H9 (cell line): ENCODE results near the gene TBC1D3G. TPM values are rescaled to one million over a fixed set of nuclear protein-coding genes. Genes with fewer than 3 reads are reported as not detected.
"Not testable (repeated sequence)": the region's sequence is repeated elsewhere in the genome, so short reads cannot be mapped to it uniquely, and the experiment has no call there.

Source experiments
- DNase-seq: peaks from one replicate; pipeline ENCODE4 v3.0.0-alpha.2; 2017
- H2AFZ ChIP-seq: one replicate; pipeline ENCODE4 v1.6.1; 2013; ENCODE audit warnings: mild to moderate bottlenecking, low read length, control low read depth, moderate library complexity
- H2AK5ac ChIP-seq: 2 replicates; pipeline ENCODE4 v1.6.1; 2013; ENCODE audit warnings: low read length, control low read depth, mixed read lengths; ENCODE audit not compliant: insufficient read length
- H2BK120ac ChIP-seq: one replicate; pipeline ENCODE4 v1.6.1; 2013; ENCODE audit warnings: low read depth, mild to moderate bottlenecking, low read length, control low read depth, inconsistent platforms; ENCODE audit not compliant: poor library complexity, severe bottlenecking
- H2BK12ac ChIP-seq: 2 replicates; pipeline ENCODE4 v1.6.1; 2013; ENCODE audit warnings: low read length, control low read depth, mixed read lengths, low read depth; ENCODE audit not compliant: insufficient read length
- H2BK15ac ChIP-seq: 2 replicates; pipeline ENCODE4 v1.6.1; 2013; ENCODE audit warnings: low read depth, low read length, control low read depth
- H2BK20ac ChIP-seq: one replicate; pipeline ENCODE4 v1.6.1; 2013; ENCODE audit warnings: low read depth, mild to moderate bottlenecking, low read length, control low read depth, inconsistent platforms; ENCODE audit not compliant: poor library complexity, severe bottlenecking
- H2BK5ac ChIP-seq: 2 replicates; pipeline ENCODE4 v1.6.1; 2013; ENCODE audit warnings: low read length, control low read depth, mixed read lengths; ENCODE audit not compliant: insufficient read length
- H3K14ac ChIP-seq: 2 replicates; pipeline ENCODE4 v1.6.1; 2013; ENCODE audit warnings: low read length, control low read depth; ENCODE audit not compliant: insufficient read depth
- H3K18ac ChIP-seq: 2 replicates; pipeline ENCODE4 v1.6.1; 2013; ENCODE audit warnings: low read depth, mild to moderate bottlenecking, mixed read lengths, low read length, control low read depth; ENCODE audit not compliant: insufficient read length
- H3K23ac ChIP-seq: 2 replicates; pipeline ENCODE4 v1.6.1; 2013; ENCODE audit warnings: low read length, control low read depth, mixed read lengths, low read depth; ENCODE audit not compliant: insufficient read length
- H3K23me2 ChIP-seq: 2 replicates; pipeline ENCODE4 v1.6.1; 2013; ENCODE audit warnings: low read depth, mild to moderate bottlenecking, mixed read lengths, low read length, control low read depth; ENCODE audit not compliant: insufficient read length, poor library complexity, severe bottlenecking
- H3K27ac ChIP-seq: 2 replicates; pipeline ENCODE4 v1.5.1; 2013; ENCODE audit warnings: low read length, control low read depth, mixed read lengths, low read depth; ENCODE audit not compliant: insufficient read length
- H3K27me3 ChIP-seq: 2 replicates; pipeline ENCODE4 v1.6.1; 2013; ENCODE audit warnings: low read length, control low read depth, inconsistent platforms; ENCODE audit not compliant: insufficient read depth
- H3K4ac ChIP-seq: 2 replicates; pipeline ENCODE4 v1.6.1; 2013; ENCODE audit warnings: low read depth, mild to moderate bottlenecking, control low read depth, inconsistent platforms, low read length, moderate library complexity
- H3K4me1 ChIP-seq: 2 replicates; pipeline ENCODE4 v1.6.1; 2013; ENCODE audit warnings: low read length, control low read depth, inconsistent platforms; ENCODE audit not compliant: insufficient read depth
- H3K4me2 ChIP-seq: 2 replicates; pipeline ENCODE4 v1.6.1; 2013; ENCODE audit warnings: low read length, control low read depth, mixed read lengths; ENCODE audit not compliant: insufficient read length, insufficient read depth
- H3K56ac ChIP-seq: 2 replicates; pipeline ENCODE4 v1.6.1; 2013; ENCODE audit warnings: low read depth, mild to moderate bottlenecking, mixed read lengths, low read length, control low read depth; ENCODE audit not compliant: insufficient read length
- H3K79me1 ChIP-seq: 2 replicates; pipeline ENCODE4 v1.6.1; 2013; ENCODE audit warnings: low read depth, mild to moderate bottlenecking, moderate library complexity, low read length, control low read depth, inconsistent platforms; ENCODE audit not compliant: insufficient read depth, poor library complexity, severe bottlenecking
- H3K79me2 ChIP-seq: 2 replicates; pipeline ENCODE4 v1.6.1; 2013; ENCODE audit warnings: low read length, control low read depth, inconsistent platforms; ENCODE audit not compliant: insufficient read depth
- H3K9ac ChIP-seq: 2 replicates; pipeline ENCODE4 v1.6.1; 2013; ENCODE audit warnings: low read length, control low read depth, mixed read lengths; ENCODE audit not compliant: insufficient read length; ENCODE audit errors: extremely low read depth
- H3K9me3 ChIP-seq: one replicate; pipeline ENCODE4 v1.6.1; 2013; ENCODE audit warnings: low read depth, low read length, inconsistent platforms; ENCODE audit not compliant: control insufficient read depth
- H3T11ph ChIP-seq: one replicate; pipeline ENCODE4 v1.6.1; 2013; ENCODE audit warnings: mild to moderate bottlenecking, low read length, control low read depth, inconsistent platforms
- H4K20me1 ChIP-seq: one replicate; pipeline ENCODE4 v1.6.1; 2013; ENCODE audit not compliant: control insufficient read depth, insufficient read length, insufficient read depth
- H4K5ac ChIP-seq: 2 replicates; pipeline ENCODE4 v1.6.1; 2013; ENCODE audit warnings: low read depth, mild to moderate bottlenecking, mixed read lengths, low read length, control low read depth; ENCODE audit not compliant: insufficient read length
- H4K8ac ChIP-seq: replicated peaks from 2 replicates; pipeline ENCODE4 v1.6.1; 2013; ENCODE audit warnings: low read length, control low read depth, mixed read lengths, low read depth; ENCODE audit not compliant: insufficient read length
- H4K91ac ChIP-seq: 2 replicates; pipeline ENCODE4 v1.6.1; 2013; ENCODE audit warnings: low read depth, mild to moderate bottlenecking, moderate library complexity, mixed read lengths, low read length, control low read depth; ENCODE audit not compliant: insufficient read length
- H3K27ac Mint-ChIP-seq, 3 experiments: 2 replicates in 2 of 3; 3 replicates in 1 of 3; pipeline ENCODE4 v1.8.0; 2020 to 2021; ENCODE audit warnings: mixed read lengths in 3 of 3, mild to moderate bottlenecking in 1 of 3, moderate library complexity in 1 of 3
- H3K27me3 Mint-ChIP-seq: 2 replicates; pipeline ENCODE4 v1.8.0; 2021; ENCODE audit warnings: low read depth, mild to moderate bottlenecking, moderate library complexity, mixed read lengths
- H3K36me3 Mint-ChIP-seq, 3 experiments: 2 replicates in 2 of 3; 3 replicates in 1 of 3; pipeline ENCODE4 v1.8.0; 2020 to 2021; ENCODE audit warnings: low read depth in 3 of 3, mixed read lengths in 3 of 3; ENCODE audit not compliant: insufficient read depth in 1 of 3
- H3K4me1 Mint-ChIP-seq, 2 experiments: 2 replicates each; pipeline ENCODE4 v1.8.0; 2020; ENCODE audit warnings: mixed read lengths in 2 of 2
- H3K4me3 Mint-ChIP-seq, 2 experiments: 2 replicates in 1 of 2; 3 replicates in 1 of 2; pipeline ENCODE4 v1.8.0; 2020 to 2021; ENCODE audit warnings: mild to moderate bottlenecking in 2 of 2, mixed read lengths in 2 of 2, moderate library complexity in 1 of 2
- H3K9me3 Mint-ChIP-seq, 2 experiments: 2 replicates in 1 of 2; 3 replicates in 1 of 2; pipeline ENCODE4 v1.8.0; 2020; ENCODE audit warnings: mild to moderate bottlenecking in 2 of 2, mixed read lengths in 2 of 2, moderate library complexity in 1 of 2
- WGBS: extraction: QIAGEN DNeasy Blood & Tissue Kit; methylation state at CpG from one replicate; pipeline ENCODE4 v1.1.7; 2013; ENCODE audit warnings: missing lambda C conversion rate, low lambda C conversion rate, mixed read lengths; ENCODE audit not compliant: insufficient read length; ENCODE audit errors: extremely low coverage; 5-methylcytosine and 5-hydroxymethylcytosine counted together
- total RNA-seq: library from RNA; stranded (reverse); gene quantifications from 2 replicates; pipeline ENCODE4 v1.2.1, GENCODE V29; 2021

The TBC1D3G gene
- total RNA-seq, 1 experiment from 2014 or later = not detected

GRCh38 chr17:36362496-36362895 is 38.8 kb downstream of the TBC1D3G start:
- not testable (repeated sequence) for H3K56ac ChIP-seq, H3K9me3 ChIP-seq, H3K4ac ChIP-seq, H3K27ac Mint-ChIP-seq, H2AFZ ChIP-seq, H3K27ac ChIP-seq, H3K79me1 ChIP-seq, H3K9ac ChIP-seq, H3K27me3 ChIP-seq, H3K4me2 ChIP-seq, H2BK120ac ChIP-seq, H3K9me3 Mint-ChIP-seq, H3K4me3 Mint-ChIP-seq, H2BK5ac ChIP-seq, H4K5ac ChIP-seq, H2AK5ac ChIP-seq, H4K8ac ChIP-seq, H3K36me3 Mint-ChIP-seq, H3K79me2 ChIP-seq, H3K4me1 ChIP-seq, H2BK15ac ChIP-seq, H3K14ac ChIP-seq, H4K91ac ChIP-seq, H3K23ac ChIP-seq, H3K27me3 Mint-ChIP-seq, H4K20me1 ChIP-seq, H3K4me1 Mint-ChIP-seq, H2BK12ac ChIP-seq, H2BK20ac ChIP-seq, H3K18ac ChIP-seq, H3K23me2 ChIP-seq, DNase-seq, H3T11ph ChIP-seq
- WGBS = no CpG with 5 or more reads among the region's 6 CpGs

- H2BK12ac ChIP-seq, H2BK15ac ChIP-seq, H3K56ac ChIP-seq, DNase-seq, H2BK5ac ChIP-seq, H4K20me1 ChIP-seq, H4K5ac ChIP-seq, H3K79me1 ChIP-seq, H3K4me1 ChIP-seq, H3K23ac ChIP-seq, H3K4me3 Mint-ChIP-seq, H4K8ac ChIP-seq, H2AK5ac ChIP-seq, H3K18ac ChIP-seq, H3K23me2 ChIP-seq, H3K4me1 Mint-ChIP-seq, H2BK20ac ChIP-seq, H3K36me3 Mint-ChIP-seq, H3K4ac ChIP-seq, H2AFZ ChIP-seq, H3K4me2 ChIP-seq, H3K27ac ChIP-seq, H4K91ac ChIP-seq, H3K79me2 ChIP-seq, H3K14ac ChIP-seq, H3K9me3 ChIP-seq, H3K9ac ChIP-seq, H2BK120ac ChIP-seq, H3K9me3 Mint-ChIP-seq, H3K27me3 ChIP-seq, H3K27ac Mint-ChIP-seq, H3T11ph ChIP-seq, H3K27me3 Mint-ChIP-seq: not testable (repeated sequence)
- WGBS = no CpG with 5 or more reads among the region's 7 CpGs
Measured at GRCh38 chr17:36375938-36376337, 52.3 kb downstream of the TBC1D3G start.

Other genes with a start within 250 kb of the TBC1D3G start
- gene CCL3, start 233.7 kb upstream of the TBC1D3G start, total RNA-seq = not detected in 2 replicates
- not detected in 2 replicates for gene CCL4, start 220.1 kb upstream of the TBC1D3G start, total RNA-seq
- 5.5 and 8.8 TPM in 2 replicates for gene TBC1D3B, start 147.2 kb upstream of the TBC1D3G start, total RNA-seq
- gene CCL3L1, start 127.1 kb upstream of the TBC1D3G start, total RNA-seq = 0.29 TPM in 1 of 2 replicates, not detected in the other
- not detected in 2 replicates for gene CCL4L2, start 112.8 kb upstream of the TBC1D3G start, total RNA-seq
- 0.35 TPM in 1 of 2 replicates, not detected in the other for gene TBC1D3I, start 59.3 kb upstream of the TBC1D3G start, total RNA-seq
- not detected in 2 replicates for gene TBC1D3H, start 64.6 kb downstream of the TBC1D3G start, total RNA-seq
- 58.7 and 64.7 TPM in 2 replicates for gene ZNHIT3, start 162.8 kb downstream of the TBC1D3G start, total RNA-seq
- gene MYO19, start 211.0 kb downstream of the TBC1D3G start, total RNA-seq = 134 and 144 TPM in 2 replicates
- 24.6 and 26.2 TPM in 2 replicates for gene PIGW, start 211.1 kb downstream of the TBC1D3G start, total RNA-seq
- gene GGNBP2, start 221.0 kb downstream of the TBC1D3G start, total RNA-seq = 52.8 and 55.6 TPM in 2 replicates